Measurements from ENCODE around the gene KSR1.

GRCh38 chr17:27622986-27623385 is 166.7 kb downstream of the KSR1 start:
- TF ChIP-seq POLR2A (IDR thresholded peaks at IDR 0.05) (no peak), CTCF (IDR thresholded peaks at IDR 0.05) (no peak)
